ENCODE data around the gene ZKSCAN1.

The ZKSCAN1 gene

DNA sequence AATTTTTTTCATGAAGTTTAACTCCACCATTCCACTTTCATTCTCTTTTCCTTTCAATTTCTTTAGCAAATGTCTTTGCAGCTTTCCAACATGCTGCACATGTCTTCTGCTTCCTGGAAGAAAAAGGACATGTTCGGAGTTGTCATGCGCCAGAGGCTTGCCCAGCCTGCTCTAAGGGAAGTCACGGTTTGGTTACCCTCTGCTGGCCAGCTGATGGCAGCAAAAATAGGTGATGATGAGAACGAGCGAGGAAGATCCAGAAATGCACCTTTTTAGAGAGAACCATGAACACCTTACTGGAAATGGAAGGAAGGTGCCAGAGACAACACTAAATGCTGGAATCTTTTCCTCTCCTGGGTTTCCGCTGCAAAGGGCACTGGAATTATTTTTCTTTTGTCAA lies 29.3 kb downstream of the ZKSCAN1 start:
- Histone ChIP-seq H3K79me2 (ENCODE audit: control insufficient read depth, low read length) (no peaks in the 10 kb centered on the region), H3K4me1 (ENCODE audit: control insufficient read depth, low read length) (peaks cover 34% of the 10 kb centered on the region)

DNA sequence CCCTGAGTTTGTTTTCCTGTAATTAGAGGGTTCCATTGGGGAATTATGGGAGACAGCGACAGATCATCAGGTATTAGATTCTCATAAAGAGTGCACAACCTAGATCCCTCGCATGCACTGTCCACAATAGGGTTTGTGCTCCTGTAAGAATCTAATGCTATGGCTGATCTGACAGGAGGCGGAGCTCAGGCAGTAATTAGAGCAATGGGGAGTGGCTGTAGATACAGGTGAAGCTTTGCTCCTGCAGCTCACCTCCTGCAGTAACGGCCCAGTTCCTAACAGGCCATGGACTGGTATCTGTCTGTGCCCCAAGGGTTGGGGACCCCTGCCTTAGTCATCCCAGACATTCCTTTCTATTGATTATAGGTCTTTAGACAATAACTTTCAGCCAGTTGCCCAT lies 33.3 kb downstream of the ZKSCAN1 start:
- Histone ChIP-seq H3K9me2 (replicated peaks; ENCODE audit: control insufficient read depth, low read length) (0 out of 2 replicates have a peak, but pooled peaks cover 4% of the 10 kb centered on the region), H3F3A (ENCODE audit: control insufficient read depth, insufficient read depth) (no peaks in the 10 kb centered on the region; the same call in 1 of the 2 replicates), H3K27ac (ENCODE audit: low read depth, low read length) (no peak overlapping the region), H3K4me1 (ENCODE audit: control insufficient read depth, low read length) (peaks cover 24% of the 10 kb centered on the region), H3K36me3 (ENCODE audit: control insufficient read depth, low read length) (no peaks in the 10 kb centered on the region), H3K9me3 (ENCODE audit: control insufficient read depth, insufficient read depth, low read length) (no peaks in the 10 kb centered on the region), H3K4me3 (ENCODE audit: low read length) (peak overlapping the region; percentile 95), H3K4me2 (ENCODE audit: low read length) (peak overlapping the region; percentile 83), H3K27me3 (ENCODE audit: control insufficient read depth, low read length) (no peaks in the 10 kb centered on the region), H4K20me1 (ENCODE audit: control insufficient read depth, insufficient read depth, low read depth, low read length) (no peaks in the 10 kb centered on the region), H3K79me2 (ENCODE audit: control insufficient read depth, low read length) (peaks cover 9% of the 10 kb centered on the region)
- TF ChIP-seq, protein P1, sequence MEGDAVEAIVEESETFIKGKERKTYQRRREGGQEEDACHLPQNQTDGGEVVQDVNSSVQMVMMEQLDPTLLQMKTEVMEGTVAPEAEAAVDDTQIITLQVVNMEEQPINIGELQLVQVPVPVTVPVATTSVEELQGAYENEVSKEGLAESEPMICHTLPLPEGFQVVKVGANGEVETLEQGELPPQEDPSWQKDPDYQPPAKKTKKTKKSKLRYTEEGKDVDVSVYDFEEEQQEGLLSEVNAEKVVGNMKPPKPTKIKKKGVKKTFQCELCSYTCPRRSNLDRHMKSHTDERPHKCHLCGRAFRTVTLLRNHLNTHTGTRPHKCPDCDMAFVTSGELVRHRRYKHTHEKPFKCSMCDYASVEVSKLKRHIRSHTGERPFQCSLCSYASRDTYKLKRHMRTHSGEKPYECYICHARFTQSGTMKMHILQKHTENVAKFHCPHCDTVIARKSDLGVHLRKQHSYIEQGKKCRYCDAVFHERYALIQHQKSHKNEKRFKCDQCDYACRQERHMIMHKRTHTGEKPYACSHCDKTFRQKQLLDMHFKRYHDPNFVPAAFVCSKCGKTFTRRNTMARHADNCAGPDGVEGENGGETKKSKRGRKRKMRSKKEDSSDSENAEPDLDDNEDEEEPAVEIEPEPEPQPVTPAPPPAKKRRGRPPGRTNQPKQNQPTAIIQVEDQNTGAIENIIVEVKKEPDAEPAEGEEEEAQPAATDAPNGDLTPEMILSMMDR (IDR thresholded peaks at IDR 0.05; ENCODE audit: low read depth, low read length, poor library complexity, severe bottlenecking): no peak
- no peak for TF ChIP-seq EZH2phosphoT487 (IDR thresholded peaks at IDR 0.05; ENCODE audit: borderline replicate concordance, low read length)

More for the DNA sequence above, 29.3 kb downstream of the ZKSCAN1 start:
- no peaks in the 10 kb centered on the region for H3K27me3 ChIP-seq (ENCODE audit: control insufficient read depth, low read length)
- peaks cover 9% of the 10 kb centered on the region for H3F3A ChIP-seq (ENCODE audit: control insufficient read depth, insufficient read depth)
- H4K20me1 ChIP-seq (ENCODE audit: control insufficient read depth, insufficient read depth, low read depth, low read length): no peaks in the 10 kb centered on the region
- H3K9me3 ChIP-seq (ENCODE audit: control insufficient read depth, insufficient read depth, low read length): no peaks in the 10 kb centered on the region
- 0 out of 2 replicates have a peak, but pooled peaks cover 4% of the 10 kb centered on the region for H3K9me2 ChIP-seq (replicated peaks; ENCODE audit: control insufficient read depth, low read length)
- TF ChIP-seq, protein P1 (IDR thresholded peaks at IDR 0.05; ENCODE audit: low read depth, low read length, poor library complexity, severe bottlenecking): peak; percentile 38
- TF ChIP-seq EZH2phosphoT487 (IDR thresholded peaks at IDR 0.05; ENCODE audit: borderline replicate concordance, low read length): no peak
- no peak overlapping the region for H3K27ac ChIP-seq (ENCODE audit: low read depth, low read length)
- peak overlapping the region; percentile 34 for H3K4me3 ChIP-seq (ENCODE audit: low read length)
- peak overlapping the region; percentile 54 for H3K4me2 ChIP-seq (ENCODE audit: low read length)
- H3K36me3 ChIP-seq (ENCODE audit: control insufficient read depth, low read length): no peaks in the 10 kb centered on the region

DNA sequence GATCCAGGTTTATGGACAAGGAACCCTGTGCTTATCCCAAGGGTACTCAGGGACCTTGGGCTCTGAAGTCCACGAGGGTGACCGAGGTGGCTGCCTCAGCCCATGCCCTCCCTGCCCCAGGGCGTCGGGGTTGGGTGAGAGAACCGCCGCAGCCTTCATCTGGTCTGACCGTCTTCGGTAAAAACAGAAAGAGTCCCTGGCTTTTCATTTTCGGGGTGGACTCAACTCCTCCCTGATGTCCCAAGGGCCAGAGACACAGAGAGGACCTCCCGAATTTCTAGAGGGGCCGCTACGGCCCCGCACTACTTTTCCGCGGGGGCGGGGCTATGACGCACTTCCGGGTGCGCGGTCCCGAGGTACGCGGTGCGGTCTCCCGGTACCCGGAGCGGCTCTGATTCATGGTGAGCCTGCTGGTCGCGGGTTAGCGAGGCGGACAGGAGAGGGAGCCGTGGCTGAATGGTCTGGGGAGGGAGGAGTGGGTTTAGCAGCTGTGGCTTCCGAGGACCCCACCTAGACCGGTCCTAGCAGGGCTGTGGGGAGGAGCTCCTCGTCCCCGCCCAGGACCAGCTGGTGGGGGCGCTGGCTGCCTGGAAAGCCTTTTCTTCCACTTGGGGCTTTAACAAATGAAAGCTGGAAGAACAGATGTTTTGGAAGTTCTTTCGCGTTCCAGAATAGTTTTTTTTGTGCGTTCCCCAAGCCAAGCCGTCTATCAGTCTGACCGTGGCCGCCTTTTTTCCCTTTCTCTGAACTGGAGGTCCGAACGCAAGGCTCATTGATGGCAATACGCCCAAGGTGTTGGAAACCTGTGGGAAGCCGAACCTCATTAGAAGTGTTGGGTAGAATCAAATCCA lies 34.3 kb downstream of the ZKSCAN1 start, which contains the start of gene ZSCAN21:
TSS of gene ZSCAN21 (plus strand) at position 334 of the 851 bp plus-strand sequence. CDS start 7,233 bp downstream, outside the sequence.
- Histone ChIP-seq H3K79me2 (ENCODE audit: control insufficient read depth, low read length) (peaks cover 9% of the 10 kb centered on the region), H3K9me2 (replicated peaks; ENCODE audit: control insufficient read depth, low read length) (0 out of 2 replicates have a peak, but pooled peaks cover 4% of the 10 kb centered on the region), H4K20me1 (ENCODE audit: control insufficient read depth, insufficient read depth, low read depth, low read length) (no peaks in the 10 kb centered on the region), H3K9me3 (ENCODE audit: control insufficient read depth, insufficient read depth, low read length) (no peaks in the 10 kb centered on the region), H3K4me3 (ENCODE audit: low read length) (peak within 1 kb of the TSS; percentile 95), H3K27ac (ENCODE audit: low read depth, low read length) (peak within 1 kb of the TSS; percentile 34; the same call in 1 of the 2 replicates), H3K36me3 (ENCODE audit: control insufficient read depth, low read length) (no peaks in the 10 kb centered on the region), H3F3A (ENCODE audit: control insufficient read depth, insufficient read depth) (no peaks in the 10 kb centered on the region; the same call in 1 of the 2 replicates), H3K27me3 (ENCODE audit: control insufficient read depth, low read length) (no peaks in the 10 kb centered on the region), H3K4me1 (ENCODE audit: control insufficient read depth, low read length) (peaks cover 22% of the 10 kb centered on the region), H3K4me2 (ENCODE audit: low read length) (peak within 1 kb of the TSS; percentile 83)
- TF ChIP-seq, protein P1 (IDR thresholded peaks at IDR 0.05; ENCODE audit: low read depth, low read length, poor library complexity, severe bottlenecking): peak; percentile 65
- no peak for TF ChIP-seq EZH2phosphoT487 (IDR thresholded peaks at IDR 0.05; ENCODE audit: borderline replicate concordance, low read length)
